Amygdala (tissue), 56 donors: Measurements from ENCODE around the gene OTUB2.

Experiments used
- DNase-seq, 56 donors: peaks; one replicate each; lab custom pipeline; 2025; lab: John Stamatoyannopoulos, UW

The OTUB2 gene

GRCh38 chr14:94081386-94081820, 55.3 kb downstream of the OTUB2 start:
- DNase-seq, result no peak

GRCh38 chr14:94087891-94088290, 61.8 kb downstream of the OTUB2 start:
- no peak for DNase-seq

GRCh38 chr14:94088516-94088915, 62.4 kb downstream of the OTUB2 start:
- DNase-seq, result no peak

DNA sequence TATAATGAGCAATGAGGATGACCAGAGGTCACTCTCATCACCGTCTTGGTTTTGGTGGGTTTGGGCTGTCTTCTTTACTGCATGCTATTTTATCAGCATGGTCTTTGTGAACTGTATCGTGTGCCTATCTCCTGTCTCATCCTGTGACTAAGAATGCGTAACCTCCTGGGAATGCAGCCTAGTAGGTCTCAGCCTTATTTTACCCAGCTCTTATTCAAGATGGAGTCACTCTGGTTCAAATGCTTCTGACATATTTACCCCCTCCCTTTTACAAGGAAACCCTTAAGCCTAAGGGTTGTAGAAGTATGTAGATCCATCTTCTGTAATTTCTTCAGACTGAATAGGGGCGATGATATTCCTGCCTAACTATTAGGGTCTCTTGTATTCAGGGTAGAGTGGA, 63.3 kb downstream of the OTUB2 start:
- no peak for DNase-seq

DNA sequence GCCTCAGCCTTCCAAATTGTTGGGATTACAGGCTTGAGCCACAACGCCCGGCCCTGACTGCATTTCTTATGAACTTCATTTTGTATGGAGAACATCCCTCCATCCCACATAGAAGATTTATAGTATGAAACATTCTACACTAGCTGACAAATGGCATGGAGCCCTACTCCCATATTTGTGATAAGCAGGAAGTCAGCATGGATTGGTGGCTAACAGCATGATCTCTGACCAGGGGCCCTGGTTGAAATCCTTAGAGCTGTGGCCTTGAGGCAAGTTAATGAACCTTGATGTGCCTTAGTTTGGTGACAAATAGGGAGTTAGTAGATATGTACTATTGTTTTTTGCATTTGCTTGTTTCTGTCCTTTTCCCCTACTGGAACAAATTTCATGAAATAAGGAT, 67.3 kb downstream of the OTUB2 start:
- DNase-seq, result no peak

- no peak for DNase-seq
These were observed 71.0 kb downstream of the OTUB2 start for GRCh38 chr14:94097091-94097490.
